Thyroid gland (tissue), 4 donors: ENCODE data around the gene ATP5PB. TPM values are rescaled to one million over a fixed set of nuclear protein-coding genes. Genes with fewer than 3 reads are reported as not detected.

Experiments used
- DNase-seq, 2 donors: peaks; one replicate each; pipeline ENCODE4 v3.0.0-alpha.2; 2019
- H3K27ac ChIP-seq, 3 donors: fragments of 200-600 bp; sonication (generic); 1 replicate in 2 of 3; 2 replicates in 1 of 3; pipeline ENCODE4 v1.5.1; 2016 to 2019; ENCODE audit warnings: mild to moderate bottlenecking in 1 of 3, moderate library complexity in 1 of 3
- H3K27me3 ChIP-seq: fragments of 200-600 bp; sonication (generic); one replicate; pipeline ENCODE4 v1.5.1; 2019
- H3K36me3 ChIP-seq, 2 donors: fragments of 200-600 bp; sonication (generic); one replicate each; pipeline ENCODE4 v1.5.1; 2016 to 2019
- H3K4me1 ChIP-seq, 2 donors: fragments of 200-600 bp; sonication (generic); one replicate each; pipeline ENCODE4 v1.5.1; 2017 to 2019
- H3K4me3 ChIP-seq, 3 donors: fragments of 200-600 bp; sonication (generic); replicated peaks in 1 of 3; 1 replicate in 2 of 3; 2 replicates in 1 of 3; pipeline ENCODE4 v1.5.1; 2016; ENCODE audit warnings: mild to moderate bottlenecking in 1 of 3
- H3K9me3 ChIP-seq: fragments of 200-600 bp; sonication (generic); one replicate; pipeline ENCODE4 v1.5.1; 2017
- CTCF ChIP-seq, 6 experiments: fragments of 200-600 bp in 3 of 6; fragments of 450-650 bp in 3 of 6; sonication (generic) in 3 of 6; IDR thresholded peaks; one replicate each; pipeline ENCODE4 v1.5.1; 2016 to 2019; ENCODE audit warnings: antibody characterized with exemption in 6 of 6, mild to moderate bottlenecking in 2 of 6, inconsistent platforms in 1 of 6, moderate library complexity in 1 of 6
- POLR2A ChIP-seq, 2 donors: fragments of 450-650 bp; IDR thresholded peaks; one replicate each; pipeline ENCODE4 v1.6.1; 2017; ENCODE audit warnings: antibody characterized with exemption in 2 of 2, mild to moderate bottlenecking in 2 of 2, moderate library complexity in 1 of 2
- WGBS, 2 donors: methylation state at CpG; one replicate each; pipeline ENCODE4 v1.1.5; 2017; 5-methylcytosine and 5-hydroxymethylcytosine counted together
- intact Hi-C: fragments of 100-400 bp; cut with DNase I; formaldehyde crosslinking; loops from one replicate; pipeline ENCODE4 v1.15.1; 2023
- total RNA-seq, 4 donors: library from RNA; depleted of rRNA; stranded (reverse); fragments of >200 nt; gene quantifications; one replicate each; pipeline ENCODE4 v1.2.3, GENCODE V29; 2016

The ATP5PB gene
- total RNA-seq, 4 donors from 2014 or later: 128 to 252 (median 193) TPM

GRCh38 chr1:111417755-111418154 is 31.5 kb upstream of the ATP5PB start:
- H3K27ac ChIP-seq: no peak overlapping the region
- peaks cover 14 to 21% of the 10 kb centered on the region in 2 donors for H3K4me1 ChIP-seq
- no peak for DNase-seq
- H3K9me3 ChIP-seq: no peaks in the 10 kb centered on the region
- TF ChIP-seq CTCF (IDR thresholded peaks at IDR 0.05) (no peak), POLR2A (IDR thresholded peaks at IDR 0.05) (no peak)
- intact Hi-C loops: no loop called here
- H3K4me3 ChIP-seq: no peak overlapping the region
- no peaks in the 10 kb centered on the region for H3K27me3 ChIP-seq
- 85 to 97% methylated on average over 1 of the region's 1 CpG for WGBS, 2 donors
- no peaks in the 10 kb centered on the region for H3K36me3 ChIP-seq

- WGBS, 2 donors: 97 to 98% methylated on average over 1 of the region's 1 CpG
- Histone ChIP-seq H3K4me3 (no peak overlapping the region), H3K9me3 (no peaks in the 10 kb centered on the region), H3K27me3 (no peaks in the 10 kb centered on the region), H3K27ac (no peak overlapping the region), H3K36me3 (no peaks in the 10 kb centered on the region), H3K4me1 (peaks cover 14 to 21% of the 10 kb centered on the region in 2 donors)
- no peak for DNase-seq
- TF ChIP-seq CTCF (IDR thresholded peaks at IDR 0.05) (no peak), POLR2A (IDR thresholded peaks at IDR 0.05) (no peak)
- intact Hi-C loops: no loop called here
Measured at GRCh38 chr1:111419037-111419436, 30.2 kb upstream of the ATP5PB start.

GRCh38 chr1:111420377-111420776 is 28.9 kb upstream of the ATP5PB start:
- H3K9me3 ChIP-seq: no peaks in the 10 kb centered on the region
- TF ChIP-seq POLR2A (IDR thresholded peaks at IDR 0.05) (no peak), CTCF (IDR thresholded peaks at IDR 0.05) (no peak)
- H3K4me1 ChIP-seq: peaks cover 14 to 21% of the 10 kb centered on the region in 2 donors
- intact Hi-C loops: no loop called here
- no peak overlapping the region for H3K27ac ChIP-seq
- DNase-seq: peak; percentile 26 to 34
- no peaks in the 10 kb centered on the region for H3K36me3 ChIP-seq
- no peaks in the 10 kb centered on the region for H3K27me3 ChIP-seq
- H3K4me3 ChIP-seq: no peak overlapping the region
- WGBS, 2 donors: 48 to 56% methylated on average over 5 of the region's 5 CpGs

GRCh38 chr1:111422546-111423391 is 26.5 kb upstream of the ATP5PB start:
- no peak overlapping the region for H3K27ac ChIP-seq
- H3K4me1 ChIP-seq: peaks cover 14 to 21% of the 10 kb centered on the region in 2 donors
- H3K27me3 ChIP-seq: no peaks in the 10 kb centered on the region
- H3K9me3 ChIP-seq: no peaks in the 10 kb centered on the region
- no peak overlapping the region for H3K4me3 ChIP-seq
- intact Hi-C loops: no loop called here
- WGBS, 2 donors: 89 to 90% methylated on average over 13 of the region's 13 CpGs
- DNase-seq: no peak
- TF ChIP-seq POLR2A (IDR thresholded peaks at IDR 0.05) (no peak), CTCF (IDR thresholded peaks at IDR 0.05) (no peak)
- no peaks in the 10 kb centered on the region for H3K36me3 ChIP-seq

GRCh38 chr1:111424281-111424680 is 25.0 kb upstream of the ATP5PB start:
- no peak overlapping the region for H3K27ac ChIP-seq
- no peaks in the 10 kb centered on the region for H3K9me3 ChIP-seq
- no peak overlapping the region for H3K4me3 ChIP-seq
- no peaks in the 10 kb centered on the region for H3K36me3 ChIP-seq
- H3K4me1 ChIP-seq: peaks cover 8 to 9% of the 10 kb centered on the region in 2 donors
- TF ChIP-seq POLR2A (IDR thresholded peaks at IDR 0.05) (no peak), CTCF (IDR thresholded peaks at IDR 0.05) (no peak)
- no peaks in the 10 kb centered on the region for H3K27me3 ChIP-seq
- intact Hi-C loops: no loop called here
- 95 to 97% methylated on average over 3 of the region's 3 CpGs for WGBS, 2 donors
- DNase-seq: no peak
